Suppressor macrophage (primary cell): ENCODE measurements around the gene AXIN1.
"Not testable (repeated sequence)": the region's sequence is repeated elsewhere in the genome, so short reads cannot be mapped to it uniquely, and the experiment has no call there.

Experiments used
- DNase-seq, 4 experiments: peaks; one replicate each; pipeline ENCODE4 v3.0.0-alpha.2; 2020 to 2022

AXIN1 gene

DNA sequence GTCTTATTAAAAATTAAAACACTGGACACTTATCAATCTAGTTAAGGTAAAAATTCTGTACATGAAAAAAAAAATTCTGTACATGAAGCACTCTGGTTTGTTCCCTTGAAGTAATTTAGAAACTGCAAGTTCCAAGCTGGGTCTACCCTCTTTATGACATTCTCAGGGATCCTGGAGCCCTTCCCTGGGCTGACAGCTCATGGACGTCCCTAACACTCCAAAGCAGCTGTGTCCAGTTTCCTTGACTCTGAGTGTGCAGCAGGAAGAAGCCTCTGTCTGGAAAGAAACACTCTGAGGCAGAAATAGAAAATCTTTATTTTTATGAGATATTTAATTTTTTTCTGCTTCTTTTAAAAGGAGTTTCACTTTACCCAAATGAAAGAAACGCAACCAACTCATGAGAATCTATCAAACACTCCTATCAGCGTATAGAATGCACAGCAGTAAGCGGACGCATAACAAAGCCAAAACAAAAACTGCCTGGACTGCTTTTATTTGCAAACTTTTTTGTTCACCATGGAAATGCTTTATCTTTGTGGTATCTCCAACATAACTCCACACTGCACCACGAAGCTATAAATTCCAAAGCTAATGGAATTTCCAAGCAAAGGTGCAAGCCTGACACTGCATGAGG lies 21.2 kb downstream of the AXIN1 start:
- DNase-seq, result not testable (repeated sequence)

DNA sequence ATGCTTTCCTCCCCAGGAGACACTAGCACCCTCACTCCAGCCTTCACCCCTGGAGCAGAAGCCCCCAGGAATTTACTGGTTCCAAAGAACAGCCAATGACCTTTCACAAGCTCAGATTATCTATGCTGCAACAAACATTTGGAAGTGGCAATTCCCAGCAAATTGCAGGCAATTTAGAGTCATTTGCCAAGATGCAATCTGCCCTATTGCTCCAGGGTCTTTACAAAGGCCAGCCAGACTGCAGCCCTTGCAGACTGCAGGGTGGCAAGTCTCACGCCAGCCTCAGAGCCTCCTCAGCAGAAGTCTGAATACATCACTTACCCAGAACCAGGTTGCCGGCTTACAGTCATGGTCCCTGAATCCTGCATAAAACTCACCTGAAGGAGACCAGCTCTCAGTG lies 21.8 kb downstream of the AXIN1 start:
- no peak for DNase-seq

DNA sequence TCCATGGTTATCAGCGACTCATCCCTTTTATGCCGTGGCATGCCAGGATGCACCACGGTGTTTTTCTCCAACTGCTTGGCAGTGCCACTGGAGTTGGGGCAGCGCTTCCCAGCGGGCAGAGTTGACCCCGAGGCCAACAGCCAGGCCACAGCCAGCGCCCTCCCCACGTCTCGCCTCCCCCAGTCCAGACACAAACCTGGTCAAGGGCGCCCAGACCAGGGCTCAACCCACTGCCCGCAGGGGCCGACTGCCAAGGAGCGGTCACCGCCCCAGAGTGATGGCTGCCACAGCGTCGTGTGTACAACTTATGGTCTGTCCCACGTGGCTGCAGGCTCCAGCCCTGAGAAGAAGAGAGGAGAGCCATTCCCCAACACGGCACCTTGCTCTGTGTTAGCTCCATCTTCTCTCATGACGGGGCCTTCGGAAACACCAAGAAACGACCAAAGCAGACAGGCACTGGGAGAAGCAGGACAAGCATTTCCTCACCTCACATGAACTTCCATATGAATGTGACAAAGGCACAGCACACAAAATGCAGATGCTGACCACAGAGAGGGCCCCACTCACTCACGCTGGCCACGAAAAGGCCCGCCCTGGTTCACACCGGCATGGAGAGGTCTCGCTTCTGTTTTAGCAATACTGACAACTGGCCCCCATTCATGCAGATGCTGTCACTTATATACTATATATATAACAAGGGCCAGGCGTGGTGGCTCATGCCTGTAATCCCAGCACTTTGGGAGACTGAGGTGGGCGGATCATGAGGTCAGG lies 27.0 kb downstream of the AXIN1 start:
- peak; percentile 46 to 60 (median 51) for DNase-seq

DNA sequence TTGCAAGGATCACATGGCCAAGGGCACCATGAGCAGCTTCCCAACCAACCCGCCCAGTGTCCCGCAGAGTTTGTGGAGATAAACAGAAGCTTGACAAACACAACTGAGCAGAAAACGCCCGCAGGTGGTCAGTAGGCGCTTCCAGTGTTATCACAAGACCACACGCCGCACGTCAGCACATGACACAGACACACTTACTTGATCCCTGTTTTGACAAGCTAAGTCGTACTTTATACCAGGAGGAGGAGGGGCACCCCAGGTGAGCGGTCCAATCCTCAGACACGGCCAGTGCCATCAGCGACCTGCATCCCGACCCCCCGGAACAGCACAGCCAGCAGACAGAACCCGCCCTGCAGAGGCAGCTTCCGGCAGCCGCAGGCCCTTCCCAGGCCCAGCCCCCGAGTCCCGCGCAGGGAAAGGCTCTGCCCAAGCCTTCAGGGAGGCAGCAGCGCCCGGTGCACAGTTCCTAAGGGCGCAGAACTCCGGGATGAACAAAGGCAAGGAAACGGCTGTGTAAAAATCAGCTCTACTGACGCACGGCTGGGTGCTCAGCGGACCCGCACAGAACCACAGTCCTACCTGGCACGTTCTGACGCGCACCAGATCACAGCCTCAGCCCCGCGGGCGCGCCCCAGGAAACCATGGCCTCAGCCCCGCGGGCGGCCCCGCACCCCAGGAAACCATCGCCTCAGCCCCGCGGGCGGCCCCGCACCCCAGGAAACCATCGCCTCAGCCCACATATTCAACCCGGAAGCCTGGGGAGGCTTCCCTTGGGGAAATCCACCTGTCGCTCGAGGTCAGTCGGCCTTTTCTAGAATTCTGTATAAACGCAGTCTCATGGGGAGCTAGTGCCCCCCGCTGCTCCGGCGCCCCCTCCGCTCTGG lies 27.8 kb downstream of the AXIN1 start:
- peak; percentile 37 to 62 (median 49) for DNase-seq

DNA sequence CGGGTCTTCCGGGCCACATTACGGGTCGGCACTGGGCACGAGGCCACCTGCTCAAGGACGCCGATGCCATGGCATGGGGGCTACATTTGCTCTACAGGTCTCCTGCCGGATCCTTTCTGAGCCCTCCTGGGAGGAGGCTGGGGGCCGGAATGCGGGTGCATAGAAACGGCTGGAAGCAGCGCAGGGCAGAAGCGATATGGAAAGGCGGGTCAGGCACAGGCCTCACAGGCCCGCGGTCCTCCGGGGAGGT lies 28.4 kb downstream of the AXIN1 start:
- no peak for DNase-seq

DNA sequence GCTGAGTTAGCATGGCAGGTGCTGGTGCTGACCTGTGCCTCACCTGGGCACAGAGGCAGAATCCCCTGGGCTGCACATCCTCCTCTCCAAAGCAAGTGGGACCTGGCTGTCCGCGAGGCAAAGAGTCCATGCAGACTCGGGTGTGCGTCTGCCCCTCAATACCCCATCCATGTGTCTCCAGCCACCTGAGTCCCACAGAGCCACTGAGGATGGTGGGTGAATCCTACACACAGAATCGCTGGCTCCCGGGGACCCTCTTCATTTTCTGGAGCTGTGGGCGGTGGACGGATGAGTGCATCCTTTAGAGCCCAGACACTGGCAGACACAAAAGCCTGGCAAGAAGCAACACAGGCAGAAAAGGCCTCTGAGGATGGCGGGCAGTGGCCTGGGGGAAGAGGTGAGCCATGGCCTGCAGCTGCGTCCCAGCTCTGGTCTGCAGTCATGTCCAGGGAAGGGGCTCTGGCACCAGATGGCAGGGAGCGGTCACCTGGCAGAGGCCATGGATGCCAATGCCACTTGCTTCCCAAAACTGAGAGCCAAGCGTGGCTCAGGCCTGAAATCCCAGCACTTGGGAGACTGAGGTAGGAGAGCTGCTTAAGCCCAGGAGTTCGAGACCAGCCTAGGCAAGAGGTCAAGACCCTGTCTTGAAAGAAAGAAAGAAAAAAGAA lies 29.9 kb downstream of the AXIN1 start:
- DNase-seq, result no peak

DNA sequence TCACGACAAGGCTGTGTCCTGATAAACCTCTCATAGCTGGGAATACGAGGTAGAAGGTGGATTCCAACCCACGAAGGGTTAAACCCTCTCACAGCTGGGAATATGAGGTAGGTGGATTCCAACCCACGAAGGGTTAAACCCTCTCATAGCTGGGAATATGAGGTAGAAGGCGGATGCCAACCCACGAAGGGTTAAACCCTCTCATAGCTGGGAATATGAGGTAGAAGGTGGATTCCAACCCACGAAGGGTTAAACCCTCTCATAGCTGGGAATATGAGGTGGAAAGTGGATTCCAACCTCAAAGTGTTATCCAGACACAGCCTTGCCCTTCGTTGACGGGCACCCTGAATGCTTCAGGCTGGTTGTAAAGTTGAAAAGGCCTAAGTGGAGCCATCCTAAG lies 31.0 kb downstream of the AXIN1 start:
- no peak for DNase-seq

DNA sequence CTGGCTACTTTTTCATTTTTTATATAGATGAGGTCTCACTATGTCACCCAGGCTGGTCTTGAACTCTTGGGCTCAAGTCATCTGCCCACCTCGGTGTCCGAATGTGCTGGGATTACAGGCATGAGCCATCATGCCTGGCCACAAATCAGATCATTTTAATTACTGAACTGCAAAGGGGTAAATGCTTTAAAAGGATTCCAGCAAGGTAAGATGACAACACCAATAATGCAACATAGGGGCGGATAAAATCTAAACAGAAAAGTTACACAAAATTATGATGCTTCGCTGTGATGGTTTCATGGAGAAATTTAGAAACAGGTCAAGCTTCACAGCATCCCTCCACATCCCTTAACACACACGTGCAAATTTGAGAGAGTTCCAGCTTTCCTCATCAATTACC lies 32.3 kb downstream of the AXIN1 start:
- DNase-seq, result no peak

DNA sequence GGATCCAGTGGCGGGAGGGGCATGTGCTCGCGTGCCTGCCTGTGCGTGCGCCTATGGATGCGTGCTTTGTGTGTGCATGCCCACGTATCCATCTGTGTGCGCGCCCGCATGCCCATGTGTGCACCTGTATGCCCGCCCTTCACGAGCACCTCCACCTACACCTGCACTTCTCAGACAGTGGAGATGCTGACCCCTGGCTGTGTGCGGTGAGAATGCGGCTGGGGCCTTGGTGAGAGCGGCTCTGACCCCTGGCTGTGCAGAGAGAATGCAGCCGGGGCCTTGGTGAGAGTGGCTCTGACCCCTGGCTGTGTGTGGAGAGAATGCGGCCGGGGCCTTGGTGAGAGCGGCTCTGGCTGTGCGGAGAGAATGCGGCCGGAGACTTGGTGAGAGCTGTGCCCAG lies 33.9 kb downstream of the AXIN1 start:
- no peak for DNase-seq

DNA sequence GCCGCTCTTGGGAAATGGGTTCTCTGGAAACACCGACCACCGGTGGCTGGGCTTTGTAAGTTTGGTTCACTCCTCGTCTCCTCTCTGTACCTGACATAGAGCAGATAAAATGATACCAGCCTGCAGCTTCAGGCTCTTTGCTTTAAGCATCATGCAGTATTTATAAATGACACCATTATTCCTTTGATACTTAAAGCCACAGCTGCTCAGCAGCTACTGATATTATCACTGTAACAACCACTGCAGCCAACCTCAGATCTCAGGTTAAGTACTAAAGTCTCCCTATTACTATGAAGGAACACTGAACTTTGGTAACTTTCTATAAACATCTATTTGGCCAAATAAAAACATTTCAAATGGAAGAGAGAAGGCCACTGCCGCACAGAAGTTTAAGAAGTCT lies 34.9 kb downstream of the AXIN1 start:
- no peak for DNase-seq

DNA sequence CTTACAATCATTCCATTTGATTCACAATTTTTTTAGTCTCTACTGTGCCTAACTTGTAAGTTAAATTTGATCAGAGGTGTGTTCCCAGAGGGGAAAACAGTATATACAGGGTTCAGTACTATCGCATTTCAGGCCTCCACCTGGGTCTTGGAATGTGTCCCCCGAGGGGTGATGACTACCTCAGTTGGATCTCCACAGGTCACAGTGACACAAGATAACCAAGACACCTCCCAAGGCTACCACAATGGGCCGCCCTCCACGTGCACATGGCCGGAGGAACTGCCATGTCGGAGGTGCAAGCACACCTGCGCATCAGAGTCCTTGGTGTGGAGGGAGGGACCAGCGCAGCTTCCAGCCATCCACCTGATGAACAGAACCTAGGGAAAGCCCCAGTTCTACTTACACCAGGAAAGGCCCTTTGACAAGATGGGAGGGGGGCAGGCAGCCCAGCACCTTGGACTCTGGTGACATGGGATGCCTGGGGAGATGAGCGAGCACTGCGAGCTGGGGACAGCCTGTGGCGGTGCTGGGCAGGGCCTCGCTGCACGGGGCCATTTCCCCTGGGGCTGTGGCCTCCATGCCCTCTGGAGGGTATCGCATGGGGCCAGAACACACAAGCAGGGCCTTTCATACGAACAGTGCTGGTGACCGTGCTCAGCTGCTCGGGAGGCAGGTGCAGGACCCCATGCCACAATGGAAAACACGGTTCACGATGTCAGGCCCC lies 35.6 kb downstream of the AXIN1 start:
- DNase-seq, result no peak

DNA sequence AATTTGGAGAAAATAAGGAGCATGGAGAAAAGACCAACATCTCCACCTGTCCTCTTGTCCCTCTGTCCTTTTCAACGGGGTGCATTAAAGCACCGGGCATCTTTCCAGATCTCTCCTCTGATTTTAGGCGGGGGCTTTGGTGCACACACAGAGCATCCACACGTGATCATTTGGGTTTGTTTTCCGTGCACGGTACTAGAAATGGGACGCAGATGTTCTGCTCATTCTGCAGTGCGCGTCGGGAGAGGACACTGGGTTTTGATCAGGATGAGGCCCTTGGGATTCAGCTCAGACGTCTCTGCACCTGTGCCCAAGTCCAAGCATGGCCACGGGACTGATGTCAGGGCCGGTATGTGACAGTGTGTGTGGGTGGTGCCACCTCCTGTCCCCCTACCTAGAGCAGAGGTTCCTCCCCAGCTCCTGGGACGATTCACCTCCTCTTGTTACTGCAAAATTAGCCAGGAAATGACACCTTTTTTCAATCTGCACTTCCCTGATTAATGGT lies 37.7 kb downstream of the AXIN1 start:
- no peak for DNase-seq

DNA sequence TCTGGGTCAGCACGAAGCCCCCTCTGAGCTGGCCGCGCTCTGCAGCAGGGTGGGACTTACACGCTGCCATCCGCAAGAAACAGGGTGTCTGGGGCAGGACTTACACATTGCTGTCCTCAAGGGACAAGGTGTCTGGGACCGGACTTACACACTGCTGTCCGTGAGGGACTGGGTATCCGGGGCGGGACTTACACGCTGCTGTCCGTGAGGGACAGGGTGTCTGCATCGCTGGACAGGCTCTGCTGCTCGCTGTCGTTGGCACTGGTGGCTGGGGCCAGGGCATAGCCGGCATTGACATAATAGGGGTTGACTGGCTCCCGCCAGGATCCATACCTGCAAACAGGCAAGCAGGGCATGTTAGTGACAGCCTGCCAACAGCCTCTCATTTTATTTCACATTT lies 38.2 kb downstream of the AXIN1 start:
- DNase-seq, result no peak

DNA sequence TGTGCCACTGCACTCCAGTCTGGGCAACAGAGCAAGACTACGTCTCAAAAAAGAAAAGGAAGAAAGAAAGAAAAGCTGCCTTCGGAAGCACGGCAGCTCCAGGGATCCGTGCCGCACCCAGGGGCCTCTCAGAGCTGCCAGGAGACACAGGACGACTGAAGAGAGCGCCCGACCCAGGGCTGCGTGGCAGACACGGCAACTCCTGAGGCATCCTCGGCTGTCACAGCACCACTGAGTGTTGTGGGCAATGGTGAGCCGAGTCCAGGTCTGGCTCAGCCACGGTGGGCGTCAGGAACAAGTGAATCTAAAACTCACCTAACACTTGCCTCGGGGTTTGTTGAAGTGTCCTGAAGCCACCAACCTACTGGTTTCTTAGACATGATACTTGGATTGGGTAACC lies 40.8 kb downstream of the AXIN1 start:
- no peak for DNase-seq

DNA sequence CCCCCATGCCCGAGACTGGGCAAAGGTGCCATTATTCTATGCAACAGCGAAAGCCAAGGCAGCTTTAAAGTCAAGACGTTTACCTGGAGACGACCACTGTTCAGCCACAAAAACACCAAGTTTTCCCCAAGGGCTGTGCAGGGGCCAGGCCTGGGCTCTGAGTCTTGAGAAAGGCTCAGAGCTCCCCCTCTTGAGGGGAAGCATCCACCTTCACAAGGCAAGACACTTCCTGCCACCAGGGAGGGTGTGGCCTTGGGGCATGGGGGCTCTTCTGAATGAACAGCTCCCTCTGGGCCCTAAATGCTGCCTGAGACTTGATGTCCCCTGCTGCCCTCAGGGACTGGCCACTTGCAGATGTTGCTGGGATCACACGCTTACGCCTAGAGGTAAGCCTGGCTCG lies 43.0 kb downstream of the AXIN1 start:
- no peak for DNase-seq

DNA sequence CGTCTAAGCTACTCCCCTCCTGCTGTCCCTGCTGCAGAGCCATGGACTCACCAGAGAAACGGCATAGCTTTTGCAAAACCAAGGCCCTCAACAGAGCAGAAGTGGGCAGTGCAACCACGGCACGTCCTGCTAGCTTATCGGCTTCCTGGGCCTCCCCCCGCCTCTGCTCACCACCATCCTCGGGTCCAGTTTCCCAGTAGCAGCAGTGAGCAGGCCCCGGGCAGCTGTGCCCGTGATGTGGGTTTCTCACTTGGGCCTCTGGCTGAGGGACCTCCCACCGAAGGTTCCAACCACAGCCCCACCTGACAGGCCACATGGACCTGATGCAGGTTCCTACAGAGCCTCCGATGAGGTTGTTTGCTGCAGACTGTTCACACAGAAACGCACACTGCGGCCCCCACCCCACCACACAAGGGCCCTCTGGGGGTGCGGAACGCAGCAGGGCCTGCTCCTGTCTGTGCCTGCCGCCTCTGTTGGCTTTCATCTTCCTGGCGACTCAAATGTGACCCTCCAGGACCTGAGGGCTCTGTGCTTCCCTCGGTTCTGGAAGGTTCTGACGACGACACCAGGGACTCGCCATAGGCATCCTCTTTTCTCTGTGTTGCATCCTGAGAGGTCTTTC lies 44.7 kb downstream of the AXIN1 start:
- no peak for DNase-seq

DNA sequence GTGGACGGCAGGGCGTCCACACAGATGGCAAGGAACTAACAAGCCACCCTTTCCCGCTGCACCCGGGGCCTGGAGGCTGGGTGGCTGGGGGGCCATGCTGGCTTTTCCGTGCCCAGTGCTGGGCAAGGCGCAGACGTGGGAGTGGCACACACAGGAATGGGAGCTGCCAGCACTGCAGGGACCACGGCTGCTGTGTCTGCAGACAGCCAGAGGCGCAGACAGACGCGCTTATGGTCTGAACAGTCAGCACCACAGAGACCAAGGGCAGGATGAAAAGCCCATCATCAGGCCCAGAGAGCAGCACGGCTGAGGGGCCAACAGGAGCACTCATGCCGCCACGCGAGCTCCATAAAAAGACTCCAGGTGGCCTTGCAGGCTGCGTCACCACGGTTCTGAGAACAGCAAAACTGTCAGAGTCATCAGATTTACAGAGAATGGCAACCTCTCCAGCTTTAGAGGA lies 45.6 kb downstream of the AXIN1 start:
- DNase-seq, result no peak

DNA sequence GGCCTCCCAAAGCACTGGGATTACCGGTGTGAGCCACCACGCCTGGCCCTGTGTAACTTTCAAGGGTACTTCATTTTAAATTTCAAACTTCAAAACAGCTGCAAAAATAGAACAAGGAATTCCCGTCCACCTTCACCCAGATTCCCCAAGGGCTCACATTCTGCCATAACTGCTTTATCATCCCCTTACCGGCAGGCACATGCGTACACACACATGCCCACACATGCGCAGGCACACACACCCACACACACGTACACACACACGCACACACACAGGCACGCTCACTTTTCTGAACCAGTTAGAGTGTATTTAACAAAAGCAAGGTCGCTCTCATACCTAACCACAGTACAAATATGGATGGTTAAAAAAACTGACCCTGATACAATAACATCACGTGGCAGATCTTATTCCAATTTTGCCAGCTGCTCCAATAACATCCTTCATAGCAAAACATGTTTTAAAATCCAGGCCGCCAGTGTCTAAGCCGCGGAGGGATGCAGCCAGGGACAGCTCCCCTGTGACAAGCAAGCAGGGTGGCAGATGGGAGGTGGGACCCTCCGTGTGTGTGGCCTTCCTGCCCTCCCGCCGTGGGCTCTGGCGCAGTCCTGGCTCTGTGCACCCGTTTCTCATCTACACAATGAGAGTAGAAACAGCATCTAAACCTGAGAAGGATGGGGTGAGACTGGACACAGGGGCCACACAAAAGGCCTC lies 46.5 kb downstream of the AXIN1 start:
- DNase-seq, result no peak

DNA sequence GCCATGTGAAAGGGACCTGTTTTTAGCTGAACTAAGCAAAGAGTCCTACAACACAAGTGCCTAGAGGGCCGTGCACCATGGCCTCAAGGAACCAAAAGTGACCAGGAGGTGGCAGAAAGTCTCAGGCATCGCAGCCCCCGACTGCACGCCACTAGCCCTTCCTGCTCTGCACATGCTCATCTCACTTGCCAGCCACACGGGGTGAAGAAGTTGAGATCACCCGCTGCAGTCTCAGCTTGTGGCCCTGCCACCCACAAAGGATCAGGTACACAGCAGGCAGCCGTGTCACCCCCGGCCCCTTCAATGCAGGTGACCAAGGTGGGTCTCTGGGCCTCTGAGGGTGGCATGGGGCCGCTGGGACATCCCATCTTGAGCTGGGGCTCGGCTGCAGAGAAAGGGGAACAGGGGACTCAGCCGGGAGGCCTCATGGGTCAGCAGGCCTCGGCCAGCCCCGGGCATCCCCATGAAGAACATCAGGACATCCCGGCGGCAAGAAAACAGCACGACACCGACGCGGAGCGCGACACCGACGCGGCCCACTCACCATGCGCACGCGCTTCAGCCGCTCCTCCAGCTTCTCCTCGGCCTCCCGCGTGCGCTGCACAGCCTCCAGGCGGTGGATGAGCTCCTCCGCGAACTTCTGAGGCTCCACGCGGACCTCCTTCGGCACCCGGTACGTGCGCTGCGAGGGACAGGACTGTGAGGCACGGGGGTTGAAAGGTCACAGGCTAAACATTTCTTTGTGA lies 48.6 kb downstream of the AXIN1 start:
- peak; percentile 46 to 68 (median 59) for DNase-seq

DNA sequence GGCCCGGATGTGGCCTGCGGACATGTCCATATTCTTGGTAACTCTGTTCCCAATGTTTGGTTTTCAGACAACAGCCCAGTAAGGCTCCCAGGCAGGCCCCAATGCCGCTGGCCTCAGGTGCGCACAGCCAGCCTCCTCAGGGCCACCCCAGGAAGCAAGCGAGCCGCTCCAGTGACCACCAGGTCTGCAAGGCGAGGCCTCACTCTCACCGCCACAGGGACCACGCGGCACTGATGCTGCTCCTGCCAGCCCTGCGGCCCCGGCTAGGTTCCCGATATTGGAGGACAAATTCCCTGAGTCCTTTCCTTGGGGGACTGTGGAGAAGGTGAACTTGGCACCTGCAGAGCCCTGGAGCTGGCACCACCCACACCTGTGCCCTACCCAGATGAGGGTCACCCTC lies 50.6 kb downstream of the AXIN1 start:
- DNase-seq, result no peak
